Mucosa of rectum (tissue), 2 donors: ENCODE measurements around the gene SPTSSB.

Source experiments
- H3K27ac ChIP-seq, 2 donors: one replicate each; pipeline ENCODE4 v1.7.0; 2013; ENCODE audit warnings: inconsistent platforms in 2 of 2, low read depth in 2 of 2, low read length in 2 of 2
- H3K27me3 ChIP-seq, 2 donors: one replicate each; pipeline ENCODE4 v1.7.0; 2013; ENCODE audit warnings: low read length in 2 of 2; ENCODE audit not compliant: control insufficient read depth in 2 of 2, insufficient read depth in 2 of 2
- H3K36me3 ChIP-seq, 2 donors: one replicate each; pipeline ENCODE4 v1.7.0; 2013; ENCODE audit warnings: low read length in 2 of 2; ENCODE audit not compliant: control insufficient read depth in 2 of 2, insufficient read depth in 2 of 2
- H3K4me1 ChIP-seq, 2 donors: one replicate each; pipeline ENCODE4 v1.7.0; 2013; ENCODE audit warnings: low read length in 2 of 2, mild to moderate bottlenecking in 1 of 2; ENCODE audit not compliant: control insufficient read depth in 2 of 2, insufficient read depth in 2 of 2
- H3K4me3 ChIP-seq, 2 donors: one replicate each; pipeline ENCODE4 v1.7.0; 2013; ENCODE audit warnings: low read length in 2 of 2
- H3K9ac ChIP-seq, 2 donors: one replicate each; pipeline ENCODE4 v1.7.0; 2013; ENCODE audit warnings: low read length in 2 of 2, low read depth in 1 of 2, mild to moderate bottlenecking in 1 of 2
- H3K9me3 ChIP-seq, 2 donors: one replicate each; pipeline ENCODE4 v1.7.0; 2013; ENCODE audit warnings: low read length in 2 of 2; ENCODE audit not compliant: control insufficient read depth in 2 of 2
- donor health status: healthy.
- donor health status: Normal muscosa, but diverticular disease.

SPTSSB gene

GRCh38 chr3:161371441-161372320 is at the start of gene SPTSSB:
Gene SPTSSB (minus strand): TSS chr3:161371517. CDS start chr3:161346323, 25,194 bp downstream.
- H3K9me3 ChIP-seq = no peaks in the 10 kb centered on the region
- H3K9ac ChIP-seq = peak within 1 kb of the TSS in 1 of 2 donors; percentile 2
- peaks cover 3 to 17% of the 10 kb centered on the region in 2 donors for H3K4me1 ChIP-seq
- H3K4me3 ChIP-seq = peak within 1 kb of the TSS; percentile 61 to 67
- peaks cover 4 to 19% of the 10 kb centered on the region in 2 donors for H3K27me3 ChIP-seq
- H3K36me3 ChIP-seq = no peaks in the 10 kb centered on the region
- H3K27ac ChIP-seq = no peak within 1 kb of the TSS

- Histone ChIP-seq H3K27me3 (no peaks in the 10 kb centered on the region), H3K36me3 (no peaks in the 10 kb centered on the region), H3K4me1 (peaks cover 0 to 2% of the 10 kb centered on the region in 2 donors), H3K27ac (no peak overlapping the region), H3K9ac (no peak overlapping the region), H3K9me3 (no peaks in the 10 kb centered on the region), H3K4me3 (no peak overlapping the region)
Measured at GRCh38 chr3:161420746-161421145, 49.4 kb upstream of the SPTSSB start.

GRCh38 chr3:161419555-161420333 is 48.4 kb upstream of the SPTSSB start:
- no peak overlapping the region for H3K9ac ChIP-seq
- H3K9me3 ChIP-seq = no peaks in the 10 kb centered on the region
- no peaks in the 10 kb centered on the region for H3K27me3 ChIP-seq
- peaks cover 0 to 3% of the 10 kb centered on the region in 2 donors for H3K4me1 ChIP-seq
- no peak overlapping the region for H3K27ac ChIP-seq
- no peak overlapping the region for H3K4me3 ChIP-seq
- H3K36me3 ChIP-seq = no peaks in the 10 kb centered on the region

- Histone ChIP-seq H3K4me3 (no peak overlapping the region), H3K36me3 (no peaks in the 10 kb centered on the region), H3K27me3 (no peaks in the 10 kb centered on the region), H3K4me1 (peaks cover 0 to 3% of the 10 kb centered on the region in 2 donors), H3K9ac (no peak overlapping the region), H3K9me3 (no peaks in the 10 kb centered on the region), H3K27ac (peak overlapping the region in 1 of 2 donors; percentile 6)
Measured at GRCh38 chr3:161415506-161416231, 44.4 kb upstream of the SPTSSB start.

- H3K27ac ChIP-seq = no peak overlapping the region
- no peaks in the 10 kb centered on the region for H3K36me3 ChIP-seq
Measured at GRCh38 chr3:161414907-161415306, 43.6 kb upstream of the SPTSSB start.

GRCh38 chr3:161413855-161414210 is 42.5 kb upstream of the SPTSSB start:
- no peak overlapping the region for H3K27ac ChIP-seq
- no peak overlapping the region for H3K9ac ChIP-seq

More at GRCh38 chr3:161414907-161415306, 43.6 kb upstream of the SPTSSB start:
- no peaks in the 10 kb centered on the region for H3K27me3 ChIP-seq
- peaks cover 0 to 3% of the 10 kb centered on the region in 2 donors for H3K4me1 ChIP-seq
- H3K9me3 ChIP-seq = no peaks in the 10 kb centered on the region
- H3K4me3 ChIP-seq = no peak overlapping the region
- H3K9ac ChIP-seq = no peak overlapping the region

GRCh38 chr3:161413127-161413854 is 42.0 kb upstream of the SPTSSB start:
- Histone ChIP-seq H3K27me3 (no peaks in the 10 kb centered on the region), H3K36me3 (no peaks in the 10 kb centered on the region), H3K27ac (no peak overlapping the region), H3K4me1 (peaks cover 0 to 3% of the 10 kb centered on the region in 2 donors), H3K9ac (no peak overlapping the region), H3K4me3 (no peak overlapping the region), H3K9me3 (no peaks in the 10 kb centered on the region)

More at GRCh38 chr3:161413855-161414210, 42.5 kb upstream of the SPTSSB start:
- H3K27me3 ChIP-seq = no peaks in the 10 kb centered on the region
- H3K4me3 ChIP-seq = no peak overlapping the region
- no peaks in the 10 kb centered on the region for H3K36me3 ChIP-seq
- H3K9me3 ChIP-seq = no peaks in the 10 kb centered on the region
- H3K4me1 ChIP-seq = peaks cover 0 to 3% of the 10 kb centered on the region in 2 donors

GRCh38 chr3:161412123-161412522 is 40.8 kb upstream of the SPTSSB start:
- Histone ChIP-seq H3K27ac (peak overlapping the region in 1 of 2 donors; percentile 21), H3K27me3 (no peaks in the 10 kb centered on the region), H3K9ac (no peak overlapping the region), H3K4me3 (no peak overlapping the region), H3K9me3 (no peaks in the 10 kb centered on the region), H3K36me3 (no peaks in the 10 kb centered on the region), H3K4me1 (peaks cover 0 to 3% of the 10 kb centered on the region in 2 donors)

GRCh38 chr3:161409858-161410257 is 38.5 kb upstream of the SPTSSB start:
- H3K4me3 ChIP-seq = no peak overlapping the region
- no peaks in the 10 kb centered on the region for H3K36me3 ChIP-seq

More at GRCh38 chr3:161409858-161410257, 38.5 kb upstream of the SPTSSB start:
- H3K27me3 ChIP-seq = no peaks in the 10 kb centered on the region
- no peaks in the 10 kb centered on the region for H3K9me3 ChIP-seq
- no peak overlapping the region for H3K9ac ChIP-seq
- no peak overlapping the region for H3K27ac ChIP-seq
- H3K4me1 ChIP-seq = no peaks in the 10 kb centered on the region
